Measurements from ENCODE around the gene CCL20. TPM values are rescaled to one million over a fixed set of nuclear protein-coding genes. Genes with fewer than 3 reads are reported as not detected.

CCL20 gene
- total and polyA plus RNA-seq, 2 of the 13 experiments (the other 11 are each of a cell fraction or from before 2014, with no cell fraction given): 223 to 903 TPM

- TF ChIP-seq, protein P1, sequence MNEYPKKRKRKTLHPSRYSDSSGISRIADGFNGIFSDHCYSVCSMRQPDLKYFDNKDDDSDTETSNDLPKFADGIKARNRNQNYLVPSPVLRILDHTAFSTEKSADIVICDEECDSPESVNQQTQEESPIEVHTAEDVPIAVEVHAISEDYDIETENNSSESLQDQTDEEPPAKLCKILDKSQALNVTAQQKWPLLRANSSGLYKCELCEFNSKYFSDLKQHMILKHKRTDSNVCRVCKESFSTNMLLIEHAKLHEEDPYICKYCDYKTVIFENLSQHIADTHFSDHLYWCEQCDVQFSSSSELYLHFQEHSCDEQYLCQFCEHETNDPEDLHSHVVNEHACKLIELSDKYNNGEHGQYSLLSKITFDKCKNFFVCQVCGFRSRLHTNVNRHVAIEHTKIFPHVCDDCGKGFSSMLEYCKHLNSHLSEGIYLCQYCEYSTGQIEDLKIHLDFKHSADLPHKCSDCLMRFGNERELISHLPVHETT (CRISPR knock-in tag; conservative IDR thresholded peaks at IDR 0.05): no peak
- no peak for TF ChIP-seq ZNF180 (CRISPR knock-in tag; IDR thresholded peaks at IDR 0.05; ENCODE audit: borderline replicate concordance, low read depth)
- TF ChIP-seq ZNF256 (CRISPR knock-in tag; conservative IDR thresholded peaks at IDR 0.05): no peak
- 0 out of 2 replicates have a peak, but pooled peaks have one; percentile 61 for TF ChIP-seq SNAPC5 (CRISPR knock-in tag; IDR thresholded peaks at IDR 0.05; ENCODE audit: borderline replicate concordance)
- no peak for TF ChIP-seq KLF12 (CRISPR knock-in tag; IDR thresholded peaks at IDR 0.05; ENCODE audit: borderline replicate concordance)
- TF ChIP-seq POLR2AphosphoS5 (IDR thresholded peaks at IDR 0.05; ENCODE audit: low read depth, low read length): no peak
- TF ChIP-seq SATB2 (CRISPR knock-in tag; IDR thresholded peaks at IDR 0.05): no peak
- no peak for TF ChIP-seq ZNF235 (CRISPR knock-in tag; IDR thresholded peaks at IDR 0.05; ENCODE audit: borderline replicate concordance)
- TF ChIP-seq ZNF768 (CRISPR knock-in tag; IDR thresholded peaks at IDR 0.05): no peak
- no peak; the same call in 1 of the 2 replicates for TF ChIP-seq TSC22D2 (CRISPR knock-in tag; IDR thresholded peaks at IDR 0.05; ENCODE audit: borderline replicate concordance)
- no peak for TF ChIP-seq ZNF777 (CRISPR knock-in tag; IDR thresholded peaks at IDR 0.05)
- no peak for TF ChIP-seq MYC (CRISPR knock-in tag; IDR thresholded peaks at IDR 0.05; ENCODE audit: borderline replicate concordance)
- no peak for TF ChIP-seq ZNF724P (CRISPR knock-in tag; IDR thresholded peaks at IDR 0.05; ENCODE audit: borderline replicate concordance)
- no peak for TF ChIP-seq NRL (CRISPR knock-in tag; IDR thresholded peaks at IDR 0.05; ENCODE audit: borderline replicate concordance)
- TF ChIP-seq, protein P2, sequence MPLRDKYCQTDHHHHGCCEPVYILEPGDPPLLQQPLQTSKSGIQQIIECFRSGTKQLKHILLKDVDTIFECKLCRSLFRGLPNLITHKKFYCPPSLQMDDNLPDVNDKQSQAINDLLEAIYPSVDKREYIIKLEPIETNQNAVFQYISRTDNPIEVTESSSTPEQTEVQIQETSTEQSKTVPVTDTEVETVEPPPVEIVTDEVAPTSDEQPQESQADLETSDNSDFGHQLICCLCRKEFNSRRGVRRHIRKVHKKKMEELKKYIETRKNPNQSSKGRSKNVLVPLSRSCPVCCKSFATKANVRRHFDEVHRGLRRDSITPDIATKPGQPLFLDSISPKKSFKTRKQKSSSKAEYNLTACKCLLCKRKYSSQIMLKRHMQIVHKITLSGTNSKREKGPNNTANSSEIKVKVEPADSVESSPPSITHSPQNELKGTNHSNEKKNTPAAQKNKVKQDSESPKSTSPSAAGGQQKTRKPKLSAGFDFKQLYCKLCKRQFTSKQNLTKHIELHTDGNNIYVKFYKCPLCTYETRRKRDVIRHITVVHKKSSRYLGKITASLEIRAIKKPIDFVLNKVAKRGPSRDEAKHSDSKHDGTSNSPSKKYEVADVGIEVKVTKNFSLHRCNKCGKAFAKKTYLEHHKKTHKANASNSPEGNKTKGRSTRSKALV (CRISPR knock-in tag; IDR thresholded peaks at IDR 0.05): no peak
- TF ChIP-seq FOXP1 (IDR thresholded peaks at IDR 0.05): no peak
- TF ChIP-seq FOXP1 (CRISPR knock-in tag; IDR thresholded peaks at IDR 0.05): no peak
- 0 out of 2 replicates have a peak, but pooled peaks have one; percentile 62 for TF ChIP-seq ZNF510 (CRISPR knock-in tag; IDR thresholded peaks at IDR 0.05; ENCODE audit: low read depth)
- peak; percentile 67 for TF ChIP-seq ZNF501 (CRISPR knock-in tag; IDR thresholded peaks at IDR 0.05)
- no peak for TF ChIP-seq MTF1 (CRISPR knock-in tag; IDR thresholded peaks at IDR 0.05)
- no peak for TF ChIP-seq ZNF17 (CRISPR knock-in tag; IDR thresholded peaks at IDR 0.05)
- peak; percentile 62; the same call in 1 of the 2 replicates for TF ChIP-seq ZFP91 (CRISPR knock-in tag; IDR thresholded peaks at IDR 0.05; ENCODE audit: borderline replicate concordance)
- TF ChIP-seq, protein P3, sequence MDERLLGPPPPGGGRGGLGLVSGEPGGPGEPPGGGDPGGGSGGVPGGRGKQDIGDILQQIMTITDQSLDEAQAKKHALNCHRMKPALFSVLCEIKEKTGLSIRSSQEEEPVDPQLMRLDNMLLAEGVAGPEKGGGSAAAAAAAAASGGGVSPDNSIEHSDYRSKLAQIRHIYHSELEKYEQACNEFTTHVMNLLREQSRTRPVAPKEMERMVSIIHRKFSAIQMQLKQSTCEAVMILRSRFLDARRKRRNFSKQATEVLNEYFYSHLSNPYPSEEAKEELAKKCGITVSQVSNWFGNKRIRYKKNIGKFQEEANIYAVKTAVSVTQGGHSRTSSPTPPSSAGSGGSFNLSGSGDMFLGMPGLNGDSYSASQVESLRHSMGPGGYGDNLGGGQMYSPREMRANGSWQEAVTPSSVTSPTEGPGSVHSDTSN (CRISPR knock-in tag; IDR thresholded peaks at IDR 0.05): no peak
- TF ChIP-seq ESRRA (CRISPR knock-in tag; IDR thresholded peaks at IDR 0.05; ENCODE audit: low read depth): peak; percentile 71
- TF ChIP-seq PRPF4 (IDR thresholded peaks at IDR 0.05; ENCODE audit: low read depth, low read length, poor library complexity, severe bottlenecking): no peak
- TF ChIP-seq PCBP2 (optimal IDR thresholded peaks at IDR 0.05; ENCODE audit: low read depth, low read length, poor library complexity, severe bottlenecking): no peak
Observed at GRCh38 chr2:227766373-227766883, 47.2 kb upstream of the CCL20 start (continued).
